HG03039 (cell line): ENCODE data around the gene NR4A2.

Source experiments
- ATAC-seq: cut with Tn5 transposase; IDR thresholded peaks from one replicate; pipeline ENCODE4 v1.9.1; 2021; ENCODE audit warnings: mild to moderate bottlenecking, moderate library complexity; ENCODE audit not compliant: unreplicated experiment

Gene NR4A2

DNA sequence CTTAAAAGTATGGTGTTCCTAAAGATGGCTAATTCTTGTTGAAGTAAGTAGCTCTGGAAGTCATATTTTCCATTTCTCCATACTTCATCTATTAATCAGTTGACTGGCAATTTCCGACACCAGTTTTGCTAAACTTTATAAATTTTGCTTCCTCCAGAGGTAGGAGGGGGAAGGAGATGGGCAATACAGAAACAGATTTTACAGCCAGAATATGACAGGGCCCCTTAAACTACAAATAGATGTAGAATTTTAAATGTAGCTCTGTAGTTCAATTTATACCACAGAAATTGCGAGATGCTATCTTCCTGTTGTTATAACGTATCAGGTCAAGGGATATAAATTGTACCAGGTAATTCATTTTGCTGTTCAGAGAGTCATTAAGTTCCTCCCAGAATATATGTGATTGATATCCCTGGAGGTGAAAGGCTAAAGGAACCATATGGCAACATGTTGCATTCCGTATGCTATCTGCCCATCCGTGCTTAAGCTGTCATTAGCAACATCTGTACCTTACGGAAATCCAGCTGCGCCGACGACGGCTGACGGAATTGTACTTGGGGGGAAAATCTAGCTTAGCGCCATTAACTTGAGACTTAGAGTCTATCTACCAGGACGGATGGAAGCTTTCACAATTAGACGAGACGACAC is 8.4 kb upstream of the NR4A2 start:
- no peak for ATAC-seq

DNA sequence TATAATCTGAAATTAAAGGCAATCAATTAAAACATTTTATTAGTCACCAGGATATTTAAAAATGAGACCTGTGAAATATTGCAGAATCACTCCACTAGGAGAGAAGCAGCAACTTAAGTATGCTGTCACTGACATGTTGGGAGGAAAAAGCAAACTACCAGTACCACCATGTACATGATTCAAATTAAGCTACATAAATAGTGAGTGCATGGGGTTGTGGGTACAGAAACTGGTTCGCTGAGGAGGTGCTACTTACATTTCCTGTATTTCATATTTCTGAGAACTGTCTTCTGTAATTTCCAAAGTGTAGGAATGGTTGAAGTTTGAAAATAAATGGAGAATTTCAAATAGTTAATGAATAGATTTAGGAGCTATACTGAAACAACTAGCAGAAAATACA is 7.9 kb upstream of the NR4A2 start:
- no peak for ATAC-seq

DNA sequence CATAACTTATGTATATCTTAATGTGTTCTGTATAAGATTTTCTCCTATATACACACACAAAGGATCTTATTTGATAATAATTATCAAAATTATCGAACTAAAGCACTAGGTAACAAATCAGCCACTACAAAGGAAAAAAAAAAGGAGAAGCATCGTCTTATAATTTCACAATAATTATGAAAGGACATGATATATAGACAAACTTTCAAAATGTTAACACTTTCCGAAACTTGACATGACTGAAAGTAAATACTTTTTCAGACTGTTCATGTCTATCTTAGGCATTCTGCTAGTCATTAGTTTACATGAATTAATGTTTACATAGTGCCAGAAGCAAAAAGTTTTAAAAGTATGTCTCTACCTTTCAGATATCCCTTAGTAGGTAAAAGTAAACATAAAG is 7.3 kb upstream of the NR4A2 start:
- ATAC-seq: no peak

DNA sequence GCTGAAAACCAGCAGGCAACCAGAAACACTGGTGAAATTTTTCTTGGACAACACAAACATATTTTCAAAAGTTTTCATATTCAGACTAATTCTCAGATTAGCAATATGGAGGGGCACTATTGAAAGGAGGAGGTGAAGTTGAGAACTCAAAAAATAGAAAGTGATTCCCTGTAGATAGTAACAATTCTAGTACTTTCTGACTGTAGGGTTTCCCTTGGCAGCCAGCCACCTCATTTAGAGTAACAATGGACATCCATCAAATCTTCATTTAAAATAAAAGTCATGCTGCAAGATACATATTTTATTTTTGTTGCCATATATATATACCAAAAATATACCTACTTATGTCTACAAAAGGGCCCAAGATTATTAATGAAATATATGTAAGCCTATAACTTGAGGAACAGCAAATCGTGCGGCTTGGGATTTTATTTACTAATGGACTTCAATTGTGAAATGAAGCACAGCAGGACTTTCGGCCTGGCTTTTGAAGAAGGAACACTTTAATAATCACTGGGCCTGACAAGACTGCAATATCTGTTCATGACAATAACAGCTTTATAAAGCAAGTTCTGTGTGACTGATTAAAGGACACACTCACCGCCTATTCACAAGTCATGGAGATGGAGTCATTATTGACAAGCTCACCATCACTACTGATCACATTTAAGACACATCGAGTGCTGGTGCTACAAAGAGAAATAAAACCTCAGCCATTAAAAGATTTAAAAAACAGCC is 6.8 kb upstream of the NR4A2 start:
- ATAC-seq: no peak

DNA sequence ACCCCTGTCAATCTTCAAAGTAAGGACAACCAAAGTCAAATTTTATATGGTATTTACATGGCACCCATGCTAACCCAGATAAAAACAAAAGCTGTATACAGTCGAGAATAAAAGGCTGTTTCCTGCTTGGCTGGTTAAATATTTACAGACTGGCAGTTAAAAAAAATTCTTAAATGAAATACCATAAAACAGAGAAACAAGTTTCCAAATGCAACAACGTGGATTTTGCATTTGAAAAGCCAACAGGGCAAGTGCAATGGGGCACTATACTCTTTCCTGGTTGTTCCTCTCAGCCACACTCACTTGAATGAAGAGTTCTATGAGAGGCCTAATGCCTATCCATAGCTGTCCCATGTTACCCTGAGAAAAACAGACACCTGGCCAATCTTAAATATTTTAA is 6.1 kb upstream of the NR4A2 start:
- ATAC-seq: no peak

DNA sequence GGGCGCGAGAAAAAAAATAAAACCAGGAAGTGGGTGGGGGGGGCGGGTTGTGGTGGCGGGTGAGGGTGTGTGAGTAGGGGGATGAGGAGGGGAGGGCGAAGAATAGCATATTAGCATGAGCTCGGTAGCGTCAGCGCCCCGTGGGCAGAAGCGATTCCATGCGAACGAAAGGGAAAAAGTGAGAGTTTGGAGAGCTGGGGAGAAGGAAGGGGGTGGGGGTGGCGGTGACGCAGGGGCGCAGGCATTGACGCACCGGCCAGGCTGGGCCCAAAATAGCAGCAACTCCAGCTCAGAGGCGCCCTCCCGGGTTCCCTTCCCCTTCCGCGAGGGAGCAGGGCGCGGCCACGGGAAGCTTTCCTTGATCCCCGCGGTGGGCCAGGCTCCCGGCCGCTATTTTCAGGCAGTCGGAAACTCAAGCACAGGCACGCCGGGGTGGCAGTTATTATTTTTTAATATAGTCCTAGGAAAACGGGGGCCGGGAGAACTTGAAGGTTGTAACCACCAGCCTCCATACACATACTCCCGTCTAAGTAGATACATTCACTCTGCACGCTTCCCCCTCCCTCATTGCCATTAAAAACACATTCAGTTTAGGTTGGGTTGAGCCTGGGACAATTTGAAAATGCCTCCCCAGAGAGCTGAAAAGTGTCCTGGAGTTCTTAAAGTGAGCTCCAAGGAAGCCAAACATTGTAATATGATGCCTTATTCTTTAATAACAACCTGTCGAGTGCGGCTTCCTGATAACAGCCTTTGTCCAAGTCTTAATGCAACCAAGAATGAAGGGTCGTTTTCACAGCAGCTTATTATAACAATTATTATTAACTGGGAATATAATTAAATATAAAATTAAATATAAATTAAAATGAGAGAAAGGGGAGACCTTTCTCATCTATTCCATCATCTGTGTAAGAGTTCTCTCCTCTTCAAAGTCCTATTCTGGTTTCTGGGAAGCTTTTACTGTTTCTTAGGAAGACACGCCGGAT is 2.3 kb upstream of the NR4A2 start:
- peak; percentile 24 for ATAC-seq

DNA sequence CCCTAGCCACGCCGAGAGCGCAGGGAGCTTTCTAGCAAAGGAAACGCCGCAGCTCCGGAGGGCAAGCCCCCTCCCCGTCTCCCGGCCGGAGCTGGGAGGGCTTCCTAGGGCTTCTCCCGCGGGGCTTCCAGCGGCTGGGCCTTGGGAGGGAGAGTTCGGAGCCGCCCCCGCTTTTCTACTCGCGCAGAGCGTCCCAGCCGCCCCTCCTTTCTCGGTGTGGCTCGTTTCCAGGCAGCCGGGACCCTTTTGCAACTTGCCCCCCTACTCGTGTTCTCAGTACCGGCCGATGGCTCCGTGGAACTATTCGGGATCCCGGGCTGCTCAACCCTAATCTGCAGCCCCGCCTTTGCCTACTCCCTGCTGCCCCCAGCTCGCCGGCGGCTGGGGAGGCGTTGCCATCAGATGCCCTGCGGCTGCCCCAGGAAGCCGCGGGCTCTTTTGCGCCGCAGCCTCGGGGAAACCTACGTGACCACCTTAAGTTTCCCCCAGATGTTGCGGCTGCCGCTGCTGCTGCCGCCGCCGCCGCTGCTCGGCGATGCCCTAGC is 1.5 kb upstream of the NR4A2 start:
- peak; percentile 39 for ATAC-seq

DNA sequence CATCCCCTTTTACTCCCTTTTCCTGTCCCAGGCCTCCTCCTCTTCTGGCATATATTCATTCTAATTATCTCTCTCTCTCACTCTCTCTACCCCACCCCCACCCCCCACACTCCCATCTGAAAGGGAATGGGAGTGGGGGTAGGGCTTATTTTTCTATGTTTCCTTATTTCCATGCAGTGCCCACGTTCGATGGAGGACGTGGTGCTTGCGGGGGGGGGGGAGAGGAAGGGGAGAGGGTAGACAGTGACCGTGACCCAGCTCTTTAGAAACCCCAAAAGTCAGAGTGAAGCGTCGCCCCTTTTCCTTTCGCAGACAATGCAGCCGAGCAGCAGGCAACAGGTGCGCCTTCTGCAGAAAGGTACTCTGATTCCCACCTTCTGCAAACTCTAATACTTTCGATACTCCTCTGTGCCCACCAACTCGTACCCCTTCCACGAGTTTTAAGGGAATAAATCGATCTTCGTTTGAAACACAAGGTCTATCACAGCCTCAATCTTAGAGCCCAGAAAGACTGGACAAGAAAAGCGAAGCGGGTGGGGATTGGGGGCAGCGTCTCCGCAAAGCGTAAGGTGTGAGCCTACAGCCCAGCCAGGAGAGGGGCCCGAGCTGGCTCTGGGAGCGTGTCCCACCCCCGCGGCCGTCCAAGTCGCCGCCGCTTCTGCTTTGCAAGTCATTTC is 891 bp upstream of the NR4A2 start:
- peak; percentile 12 for ATAC-seq

DNA sequence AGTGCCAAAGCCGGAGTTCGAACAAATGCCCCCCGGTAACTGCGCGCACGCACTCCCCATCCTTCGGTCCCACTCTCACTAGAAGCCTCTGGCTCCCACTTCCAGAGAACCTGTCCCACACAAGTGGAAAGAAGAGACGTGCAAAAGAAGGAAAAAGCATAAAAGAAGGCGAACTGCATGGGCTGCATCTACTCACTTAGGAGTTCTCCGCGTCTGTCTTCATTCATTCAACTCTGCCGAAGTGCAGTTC is 312 bp downstream of the NR4A2 start:
- ATAC-seq: no peak

DNA sequence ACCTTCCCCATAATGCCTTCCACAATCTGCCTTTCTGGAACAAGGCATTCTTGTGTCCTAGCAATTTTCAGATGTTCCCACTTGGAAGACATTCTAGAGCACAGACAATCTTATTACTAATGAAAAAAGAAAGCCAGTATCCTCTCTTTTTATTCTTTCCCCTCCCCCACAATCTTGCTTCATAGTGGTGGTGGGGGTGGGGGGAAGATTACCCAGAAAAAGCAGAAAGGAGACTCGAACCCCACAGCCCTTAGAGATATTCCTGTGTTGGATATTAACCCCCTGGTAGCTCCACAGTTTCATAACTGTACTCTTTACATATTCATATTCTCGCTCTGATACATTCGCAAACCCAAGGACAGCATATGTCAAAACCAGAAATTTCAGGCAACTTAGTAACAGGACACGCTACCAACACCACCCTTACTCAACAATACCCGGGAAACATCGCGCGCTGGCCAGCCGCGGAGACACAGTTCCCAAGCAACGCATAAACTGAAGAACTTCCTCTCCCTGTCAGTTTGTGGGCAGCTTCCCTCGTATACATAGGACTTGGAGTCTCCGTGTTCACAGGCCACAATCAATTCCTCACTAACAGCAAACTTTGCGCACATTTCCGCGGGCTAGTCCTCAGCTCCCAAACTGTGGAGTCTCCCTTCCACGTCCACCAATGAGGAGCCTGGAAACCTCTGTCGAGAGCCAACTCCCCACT is 793 bp downstream of the NR4A2 start:
- ATAC-seq: no peak

DNA sequence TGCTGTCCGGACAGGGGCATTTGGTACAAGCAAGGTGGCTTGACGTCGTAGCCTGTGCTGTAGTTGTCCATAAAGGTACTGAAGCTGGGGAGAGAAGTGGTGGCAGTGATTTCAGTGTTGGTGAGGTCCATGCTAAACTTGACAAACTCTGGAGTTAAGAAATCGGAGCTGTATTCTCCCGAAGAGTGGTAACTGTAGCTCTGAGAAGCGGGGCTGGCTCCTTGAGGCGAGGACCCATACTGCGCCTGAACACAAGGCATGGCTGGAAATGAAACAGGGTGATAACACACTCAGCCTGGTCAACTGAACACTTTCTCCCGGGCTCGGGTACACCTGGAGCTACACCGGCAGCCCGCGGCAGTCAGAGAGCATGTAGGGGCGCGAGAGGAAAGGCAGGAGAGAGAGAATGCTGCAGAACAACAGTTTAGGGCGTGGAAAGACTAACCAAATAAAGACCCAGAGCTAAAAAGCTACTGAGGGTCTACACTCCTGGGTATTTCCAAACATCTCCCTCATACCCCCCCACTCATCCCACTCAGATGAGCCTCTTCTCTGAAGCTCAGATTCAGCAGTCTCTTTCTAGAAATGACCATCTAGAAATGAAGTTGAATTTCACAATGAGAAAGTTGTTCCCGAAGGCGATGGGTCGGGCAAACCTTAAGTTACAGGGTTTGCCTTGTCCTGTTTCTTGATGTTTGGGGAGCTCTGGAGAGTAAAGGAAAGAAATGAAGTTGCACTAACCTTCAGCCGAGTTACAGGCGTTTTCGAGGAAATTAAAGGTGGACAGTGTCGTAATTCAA is 2.4 kb downstream of the NR4A2 start:
- ATAC-seq: no peak

DNA sequence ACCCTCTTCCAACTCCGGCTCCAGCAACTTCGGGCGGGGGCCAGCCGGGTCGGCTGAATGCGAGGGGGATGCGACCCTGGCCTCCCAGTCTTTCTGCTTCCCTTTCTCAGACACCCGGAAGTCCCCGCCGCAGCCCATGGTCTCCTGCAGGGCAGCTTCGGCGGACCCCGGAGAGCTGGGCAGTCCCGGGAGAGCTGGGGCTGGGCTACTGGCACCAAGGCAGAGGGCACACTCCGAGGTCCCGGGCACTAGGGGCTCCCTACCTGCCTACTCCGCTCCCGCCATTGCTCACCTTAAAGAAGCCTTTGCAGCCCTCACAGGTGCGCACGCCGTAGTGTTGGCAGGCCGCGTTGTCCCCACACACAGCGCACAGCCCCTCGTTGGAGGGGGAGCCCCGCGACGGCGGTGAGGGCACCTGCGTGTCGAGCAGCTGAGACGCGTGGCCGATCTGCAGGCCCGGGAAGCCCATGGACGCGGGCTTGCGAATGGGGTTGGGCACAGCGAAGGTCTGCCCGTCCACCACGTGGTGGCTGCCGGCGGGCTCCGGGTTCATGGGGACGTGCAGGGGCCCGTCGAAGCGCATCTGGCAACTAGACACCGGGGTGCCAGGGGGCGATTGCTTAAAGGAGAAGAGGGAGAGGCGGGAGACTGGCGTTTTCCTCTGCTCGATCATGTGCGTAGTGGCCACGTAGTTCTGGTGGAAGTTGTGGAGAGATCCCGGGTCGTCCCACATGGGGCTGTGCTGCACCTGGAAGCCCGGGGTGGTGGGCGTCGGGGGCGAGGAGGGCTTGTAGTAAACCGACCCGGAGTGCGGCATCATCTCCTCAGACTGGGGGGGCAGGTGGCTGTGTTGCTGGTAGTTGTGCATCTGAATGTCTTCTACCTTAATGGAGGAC is 3.2 kb downstream of the NR4A2 start:
- ATAC-seq: no peak

DNA sequence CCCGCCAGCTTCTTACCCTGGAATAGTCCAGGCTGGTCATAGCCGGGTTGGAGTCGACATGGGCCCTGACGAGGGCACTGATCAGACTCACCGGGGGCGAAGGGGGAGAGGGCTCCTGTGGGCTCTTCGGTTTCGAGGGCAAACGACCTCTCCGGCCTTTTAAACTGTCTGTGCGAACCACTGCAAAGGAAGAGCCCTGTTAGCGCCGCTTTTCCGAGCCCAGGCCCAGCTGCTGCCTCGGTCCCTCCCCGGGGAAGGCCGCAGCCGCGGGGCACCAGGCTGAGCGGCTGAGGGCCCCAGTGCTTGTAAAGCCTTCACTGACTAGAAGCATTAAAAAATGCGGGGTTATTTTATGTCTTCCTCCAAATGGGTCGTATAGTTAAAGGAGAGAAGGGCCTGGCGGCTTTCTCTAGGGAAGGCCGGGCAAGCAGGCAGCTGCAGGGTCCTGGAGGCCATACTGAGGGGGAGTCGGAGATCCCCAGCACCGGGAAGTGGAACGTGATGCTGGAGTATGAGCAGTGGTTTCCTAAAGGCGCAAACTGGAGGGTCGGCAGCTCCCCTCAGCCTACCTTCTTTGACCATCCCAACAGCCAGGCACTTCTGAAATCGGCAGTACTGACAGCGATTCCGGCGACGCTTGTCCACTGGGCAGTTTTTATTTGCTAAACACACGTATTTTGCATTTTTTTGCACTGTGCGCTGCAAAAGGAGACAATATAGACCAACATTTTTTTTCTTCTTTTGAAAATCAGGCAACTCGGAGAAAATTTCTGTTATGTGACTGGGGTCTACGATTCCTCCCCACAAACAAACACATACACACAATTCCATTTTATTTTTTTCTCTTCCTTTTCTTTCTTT is 4.5 kb downstream of the NR4A2 start:
- no peak for ATAC-seq

DNA sequence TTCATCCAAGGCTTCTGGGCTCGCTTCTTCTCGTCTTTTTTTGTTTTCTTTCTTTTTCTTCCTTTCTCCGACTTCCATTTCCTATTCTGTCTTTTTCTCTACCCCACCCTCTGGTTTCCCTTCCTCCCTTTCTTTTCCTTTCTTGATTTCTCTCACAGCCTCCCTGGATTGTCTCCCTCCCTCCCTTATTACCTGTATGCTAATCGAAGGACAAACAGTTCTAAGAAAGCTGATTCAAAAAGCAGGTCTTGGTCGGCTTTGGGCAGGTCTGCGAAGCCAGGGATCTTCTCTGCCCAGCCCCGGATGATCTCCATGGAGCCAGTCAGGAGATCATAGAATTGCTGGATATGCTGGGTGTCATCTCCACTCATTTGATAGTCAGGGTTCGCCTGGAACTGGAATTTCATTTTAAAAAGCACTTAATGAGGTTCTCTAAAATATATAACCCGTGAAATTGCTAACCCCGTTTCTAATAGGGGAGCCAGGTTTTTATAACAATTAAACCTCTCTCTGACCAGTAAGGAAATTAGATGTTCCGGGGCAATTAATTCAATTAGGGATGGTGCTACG is 5.9 kb downstream of the NR4A2 start:
- no peak for ATAC-seq

DNA sequence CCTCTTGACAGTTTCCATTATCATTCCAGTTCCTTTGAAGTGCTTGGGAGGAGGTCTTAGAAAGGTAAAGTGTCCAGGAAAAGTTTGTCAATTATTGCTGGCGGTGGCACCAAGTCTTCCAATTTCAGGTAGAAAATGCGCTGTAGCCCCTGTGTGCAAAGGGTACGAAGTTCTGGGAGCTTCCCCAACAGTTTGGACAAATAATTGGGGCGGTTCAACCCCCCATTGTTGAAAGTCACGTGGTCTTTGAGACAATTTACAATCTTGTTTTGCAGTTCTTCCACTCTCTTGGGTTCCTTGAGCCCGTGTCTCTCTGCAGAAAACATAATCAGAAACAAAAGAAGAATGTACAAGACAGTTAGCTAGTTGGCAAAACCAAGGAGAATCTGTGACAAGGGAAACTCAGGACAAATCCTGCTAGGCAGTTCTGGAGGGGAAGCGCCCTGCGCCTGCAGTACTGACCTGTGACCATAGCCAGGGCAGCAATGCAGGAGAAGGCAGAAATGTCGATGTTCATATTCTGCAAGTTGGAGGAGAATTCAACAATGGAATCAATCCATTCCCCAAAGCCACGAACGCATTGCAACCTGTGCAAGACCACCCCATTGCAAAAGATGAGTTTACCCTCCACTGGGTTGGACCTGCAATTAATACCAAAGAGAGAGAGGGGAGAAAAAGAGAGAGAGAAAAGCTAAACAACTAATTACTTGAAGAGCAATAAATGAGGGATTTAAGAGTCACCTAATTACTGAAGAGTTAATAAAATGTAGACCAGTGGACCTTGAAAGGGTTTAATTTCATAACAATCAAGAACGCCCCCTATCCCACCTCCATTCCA is 6.6 kb downstream of the NR4A2 start:
- no peak for ATAC-seq

DNA sequence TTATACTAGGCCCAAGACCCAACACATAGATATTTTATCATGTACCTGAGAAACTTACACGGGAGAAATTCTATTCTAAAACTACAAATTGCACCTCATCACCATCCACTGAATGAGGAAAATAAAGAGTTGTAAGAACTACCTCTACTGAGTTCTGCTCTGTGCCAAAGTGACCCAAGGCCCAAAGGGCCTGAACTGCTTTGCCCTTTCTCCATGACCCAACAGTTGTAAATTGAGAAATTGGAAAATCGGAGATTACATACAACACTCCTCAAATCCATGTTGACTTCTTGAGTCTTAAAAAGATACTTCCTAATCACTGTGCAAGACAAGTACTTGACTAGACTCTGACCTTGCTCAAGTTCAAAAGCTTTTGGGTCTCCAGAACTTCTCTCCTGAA is 8.8 kb downstream of the NR4A2 start:
- no peak for ATAC-seq
